Measurements from ENCODE around the gene ETV3.

The ETV3 gene

DNA sequence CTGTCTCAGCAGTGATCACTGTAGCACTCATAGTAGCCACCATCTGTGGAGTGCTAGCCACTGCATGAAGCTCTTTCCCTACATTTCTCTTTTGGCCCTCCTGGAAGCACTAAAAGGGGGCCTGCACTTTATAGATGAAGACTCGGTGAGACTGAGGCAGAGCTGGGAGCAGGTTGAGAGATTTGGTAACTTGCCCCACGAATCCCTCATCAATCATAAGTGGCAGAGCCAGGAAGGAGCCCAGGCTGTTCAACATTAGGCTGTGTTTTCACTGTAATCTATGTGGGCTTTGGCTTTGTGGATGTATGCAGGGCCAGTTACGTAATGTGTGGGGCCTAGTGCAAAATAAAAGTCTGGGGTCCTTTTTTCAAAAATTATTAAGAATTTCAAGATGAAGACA is 13.3 kb upstream of the ETV3 start:
- Mint-ChIP-seq H3K9me3 (no peaks in the 10 kb centered on the region), H3K36me3 (no peaks in the 10 kb centered on the region), H3K4me1 (peaks cover 34% of the 10 kb centered on the region), H3K4me3 (no peak overlapping the region), H3K27ac (no peak overlapping the region)
- DNase-seq (ENCODE audit: low spot score in 2 of 2): no peak
- no peak for ATAC-seq

DNA sequence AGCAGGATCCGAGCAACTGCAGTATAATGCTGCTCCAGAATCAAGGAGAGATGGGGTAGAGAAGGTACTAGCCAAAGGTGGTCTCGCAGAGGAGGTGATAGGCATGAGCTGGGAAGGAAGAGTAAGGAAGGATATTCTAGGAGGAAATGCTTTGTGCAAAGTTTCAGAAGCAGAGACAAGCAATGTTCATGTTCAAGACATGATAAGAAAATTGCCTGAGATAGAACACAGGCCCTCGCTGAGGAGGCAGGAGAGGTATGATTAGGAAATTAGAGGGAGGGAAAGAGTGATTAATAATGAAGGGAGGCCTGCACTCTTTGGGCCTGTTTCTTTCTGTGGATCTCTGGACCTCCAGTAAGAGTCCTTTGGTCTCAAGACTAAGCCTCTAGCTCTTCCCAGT is 12.9 kb upstream of the ETV3 start:
- Mint-ChIP-seq H3K36me3 (no peaks in the 10 kb centered on the region), H3K9me3 (no peaks in the 10 kb centered on the region), H3K4me1 (peaks cover 33% of the 10 kb centered on the region), H3K4me3 (no peak overlapping the region), H3K27ac (peak overlapping the region; percentile 15)
- DNase-seq (ENCODE audit: low spot score in 2 of 2): no peak
- ATAC-seq: no peak

DNA sequence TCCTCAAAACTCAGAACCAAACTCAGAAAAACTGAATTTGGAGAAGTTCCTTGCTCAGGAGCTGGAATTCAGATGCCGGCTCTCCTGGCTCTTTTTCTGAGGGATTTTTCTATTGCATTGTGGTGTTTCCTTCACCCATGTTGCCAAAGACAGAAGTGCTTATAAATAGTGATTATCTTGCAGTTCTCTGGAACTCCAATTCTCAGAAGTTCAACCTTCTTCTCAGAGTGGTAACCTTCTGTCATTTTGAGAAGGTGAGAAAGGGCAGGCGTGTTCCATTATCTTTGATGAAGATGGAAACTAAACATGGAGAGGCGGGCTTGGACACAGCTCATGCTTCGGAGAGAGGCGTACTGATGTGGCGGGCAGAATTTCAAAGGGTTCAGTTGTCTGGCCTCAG is 12.4 kb upstream of the ETV3 start:
- H3K9me3 Mint-ChIP-seq: no peaks in the 10 kb centered on the region
- H3K36me3 Mint-ChIP-seq: no peaks in the 10 kb centered on the region
- DNase-seq (ENCODE audit: low spot score in 2 of 2) (no peak), ATAC-seq (no peak)
- H3K4me1 Mint-ChIP-seq: peaks cover 29% of the 10 kb centered on the region
- peak overlapping the region; percentile 15 for H3K27ac Mint-ChIP-seq
- H3K4me3 Mint-ChIP-seq: no peak overlapping the region

DNA sequence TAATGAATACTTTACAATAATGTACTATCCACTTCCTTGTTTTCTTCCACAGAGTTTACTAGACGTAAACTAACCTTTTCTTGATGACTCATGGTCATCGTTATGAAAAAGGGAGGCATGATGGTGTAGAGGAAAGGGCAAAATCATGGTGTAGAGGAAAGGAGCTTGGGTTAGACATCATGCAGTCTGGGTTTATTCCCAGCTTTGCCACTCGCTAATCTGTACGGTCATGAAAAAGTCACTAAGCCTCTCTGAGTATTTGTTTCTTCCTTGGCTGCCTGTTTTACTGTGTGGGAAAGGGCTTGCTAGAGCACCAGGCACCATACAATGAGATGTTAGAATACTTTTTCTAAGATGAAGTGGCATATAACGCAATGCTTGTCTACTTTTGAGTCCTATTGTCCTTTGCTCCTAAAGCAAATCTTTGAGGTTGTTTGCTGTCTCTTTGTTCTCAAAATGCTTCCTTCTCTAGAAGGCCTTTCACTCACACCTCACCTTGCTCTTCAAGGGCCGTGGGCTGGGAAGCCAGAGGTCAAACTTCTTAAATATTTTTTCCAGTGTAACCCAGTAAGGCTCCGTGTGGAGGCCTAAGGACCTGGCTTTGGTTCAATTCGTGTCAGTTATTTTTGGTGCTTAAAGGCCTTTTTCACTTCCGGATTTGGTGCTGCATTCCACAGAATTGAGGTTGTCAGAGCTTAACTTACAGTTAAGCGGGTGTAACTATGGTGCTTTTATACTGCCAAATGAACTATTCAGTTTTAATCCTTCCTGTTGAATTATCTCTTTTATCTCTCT is 9.9 kb upstream of the ETV3 start:
- Mint-ChIP-seq H3K4me1 (peaks cover 15% of the 10 kb centered on the region), H3K9me3 (no peaks in the 10 kb centered on the region), H3K36me3 (no peaks in the 10 kb centered on the region), H3K4me3 (no peak overlapping the region), H3K27ac (no peak overlapping the region)
- no peak for ATAC-seq
- DNase-seq (ENCODE audit: low spot score in 2 of 2): no peak

DNA sequence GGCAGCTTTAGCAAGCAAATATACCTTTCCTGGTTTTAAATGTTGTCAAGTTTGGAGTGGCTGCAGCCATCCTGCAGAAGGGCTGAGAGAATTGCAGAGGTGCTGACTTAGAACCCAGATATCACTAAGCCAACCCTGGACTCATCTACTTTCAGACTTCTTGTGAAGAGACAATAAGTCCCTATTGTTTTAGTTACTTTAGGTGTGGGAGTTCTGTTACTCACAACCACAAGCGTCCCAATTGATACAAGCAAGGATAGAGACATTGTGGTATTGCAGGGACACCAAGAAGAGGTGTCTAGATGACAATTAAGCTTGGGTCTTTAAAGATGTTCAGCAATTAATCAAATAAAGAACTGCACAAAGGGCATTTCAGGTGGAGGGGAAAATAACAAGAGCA is 8.8 kb upstream of the ETV3 start:
- no peak overlapping the region for H3K27ac Mint-ChIP-seq
- no peak for DNase-seq (ENCODE audit: low spot score in 2 of 2)
- H3K9me3 Mint-ChIP-seq: no peaks in the 10 kb centered on the region
- no peaks in the 10 kb centered on the region for H3K36me3 Mint-ChIP-seq
- peaks cover 15% of the 10 kb centered on the region for H3K4me1 Mint-ChIP-seq
- no peak overlapping the region for H3K4me3 Mint-ChIP-seq
- ATAC-seq: peak; percentile 38

DNA sequence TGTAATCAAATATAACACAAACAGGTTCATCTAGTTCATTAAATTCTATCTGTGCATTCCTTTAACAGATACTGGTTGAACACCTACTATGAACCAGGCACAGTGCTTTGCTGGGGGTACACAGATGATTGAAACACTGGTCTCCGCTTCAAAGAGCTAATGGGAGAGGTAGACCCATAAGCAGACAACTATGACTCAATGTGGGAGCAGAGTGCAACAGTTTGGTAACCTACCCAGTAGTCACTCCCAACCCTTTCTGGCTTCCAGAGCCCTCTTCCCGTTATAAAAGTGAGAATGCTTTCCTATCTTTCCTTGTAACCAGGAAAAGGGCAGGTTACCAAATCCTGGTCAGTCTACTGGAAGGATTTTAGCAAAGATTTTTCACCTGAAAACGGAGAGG is 8.0 kb upstream of the ETV3 start:
- H3K9me3 Mint-ChIP-seq: no peaks in the 10 kb centered on the region
- no peak overlapping the region for H3K4me3 Mint-ChIP-seq
- ATAC-seq (no peak), DNase-seq (ENCODE audit: low spot score in 2 of 2) (no peak)
- H3K4me1 Mint-ChIP-seq: peaks cover 17% of the 10 kb centered on the region
- no peak overlapping the region for H3K27ac Mint-ChIP-seq
- H3K36me3 Mint-ChIP-seq: no peaks in the 10 kb centered on the region

DNA sequence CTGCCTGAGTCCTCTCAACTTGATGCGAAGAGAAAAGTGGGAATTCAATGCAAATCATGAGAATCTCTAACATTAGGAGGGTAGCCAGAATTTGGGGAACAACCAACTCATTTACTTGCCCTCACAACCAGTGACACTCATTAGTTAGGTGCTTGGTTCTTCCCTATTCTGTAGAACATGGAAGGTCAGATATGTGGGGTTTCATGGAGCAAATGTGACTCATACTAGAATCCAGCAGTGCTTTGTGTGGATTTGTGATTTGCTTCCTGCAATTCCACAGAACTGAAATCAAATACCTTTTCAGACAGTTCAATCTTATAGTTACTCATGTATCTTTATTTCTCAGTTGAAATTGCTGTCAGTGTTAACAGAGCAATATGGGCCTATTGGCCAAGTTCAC is 6.9 kb upstream of the ETV3 start:
- no peak overlapping the region for H3K27ac Mint-ChIP-seq
- no peak overlapping the region for H3K4me3 Mint-ChIP-seq
- no peaks in the 10 kb centered on the region for H3K36me3 Mint-ChIP-seq
- ATAC-seq (no peak), DNase-seq (ENCODE audit: low spot score in 2 of 2) (no peak)
- no peaks in the 10 kb centered on the region for H3K9me3 Mint-ChIP-seq
- H3K4me1 Mint-ChIP-seq: peaks cover 21% of the 10 kb centered on the region

DNA sequence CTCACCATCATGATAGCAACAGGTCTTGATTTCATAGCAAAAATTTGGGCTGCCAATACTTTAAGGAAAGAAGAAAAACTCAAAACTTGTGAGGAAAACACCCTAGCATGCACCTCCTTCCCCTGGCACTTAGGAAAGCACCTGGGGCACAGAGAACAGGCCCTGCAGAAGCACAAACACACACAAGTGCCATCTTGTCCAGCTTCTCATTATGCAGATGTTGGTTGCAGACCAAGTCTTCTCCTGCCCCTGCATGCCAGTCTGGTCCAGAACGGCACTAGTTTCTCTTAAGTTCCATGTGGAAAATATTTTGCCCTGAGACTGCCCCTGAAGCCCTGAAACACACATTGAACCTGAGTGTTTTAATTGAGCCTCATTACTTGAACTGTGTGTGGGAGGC is 6.3 kb upstream of the ETV3 start:
- no peak for ATAC-seq
- Mint-ChIP-seq H3K27ac (no peak overlapping the region), H3K4me1 (peaks cover 26% of the 10 kb centered on the region), H3K9me3 (no peaks in the 10 kb centered on the region), H3K36me3 (no peaks in the 10 kb centered on the region), H3K4me3 (no peak overlapping the region)
- no peak for DNase-seq (ENCODE audit: low spot score in 2 of 2)

DNA sequence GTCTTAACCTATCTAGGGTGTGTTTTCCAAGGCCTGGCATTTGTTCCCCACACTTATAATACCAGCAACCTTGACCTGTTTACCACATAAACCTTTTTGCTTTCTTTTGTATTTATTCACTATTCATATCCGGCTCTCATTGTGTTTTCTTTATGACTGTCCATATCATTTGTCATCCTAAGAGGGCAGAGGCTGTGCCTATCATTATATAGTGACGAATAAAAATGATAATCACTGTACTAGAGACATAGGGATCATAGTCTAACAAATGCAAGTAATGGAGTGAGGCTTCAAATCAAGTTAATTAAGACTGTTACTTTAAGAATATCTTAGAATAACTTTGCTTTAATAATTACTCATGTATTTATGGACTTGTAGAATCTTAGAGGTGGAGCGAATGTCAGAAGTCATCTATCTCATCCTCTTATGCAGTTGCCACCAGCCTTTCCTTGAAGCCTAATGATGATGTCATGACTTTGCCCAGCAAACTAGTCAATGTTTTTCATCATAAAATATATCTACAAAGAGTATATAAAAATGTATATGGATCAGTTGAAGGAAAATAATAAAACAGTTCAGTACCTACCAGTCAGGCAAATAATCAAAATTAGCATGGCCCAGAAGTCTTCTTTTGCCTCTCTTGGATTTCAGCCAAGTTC is 4.7 kb upstream of the ETV3 start:
- ATAC-seq (peak; percentile 59), DNase-seq (ENCODE audit: low spot score in 2 of 2) (no peak)
- no peak overlapping the region for H3K27ac Mint-ChIP-seq
- H3K36me3 Mint-ChIP-seq: no peaks in the 10 kb centered on the region
- H3K4me1 Mint-ChIP-seq: peaks cover 35% of the 10 kb centered on the region
- no peak overlapping the region for H3K4me3 Mint-ChIP-seq
- H3K9me3 Mint-ChIP-seq: no peaks in the 10 kb centered on the region

DNA sequence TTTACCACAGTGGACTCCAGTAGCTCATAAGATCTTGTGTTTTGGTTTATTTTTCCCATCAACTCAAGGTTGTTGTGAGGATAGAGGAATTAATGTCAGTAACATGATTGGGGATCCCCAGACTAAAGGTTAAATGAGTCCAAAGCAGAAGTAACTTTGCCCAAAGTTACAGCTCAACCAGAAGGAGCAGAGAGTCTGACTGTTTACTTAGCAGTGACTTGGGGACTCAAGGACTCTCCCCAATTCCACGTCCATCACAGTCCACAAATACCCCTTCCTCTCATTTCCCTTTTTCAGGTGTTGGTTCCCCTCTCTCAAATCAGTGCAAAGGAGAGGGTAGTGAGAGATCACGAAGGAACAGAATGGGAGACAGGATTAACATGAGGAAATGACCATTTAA is 4.0 kb upstream of the ETV3 start:
- ATAC-seq (no peak), DNase-seq (ENCODE audit: low spot score in 2 of 2) (no peak)
- Mint-ChIP-seq H3K4me3 (no peak overlapping the region), H3K27ac (no peak overlapping the region), H3K36me3 (peaks cover 5% of the 10 kb centered on the region), H3K4me1 (peaks cover 40% of the 10 kb centered on the region), H3K9me3 (no peaks in the 10 kb centered on the region)

DNA sequence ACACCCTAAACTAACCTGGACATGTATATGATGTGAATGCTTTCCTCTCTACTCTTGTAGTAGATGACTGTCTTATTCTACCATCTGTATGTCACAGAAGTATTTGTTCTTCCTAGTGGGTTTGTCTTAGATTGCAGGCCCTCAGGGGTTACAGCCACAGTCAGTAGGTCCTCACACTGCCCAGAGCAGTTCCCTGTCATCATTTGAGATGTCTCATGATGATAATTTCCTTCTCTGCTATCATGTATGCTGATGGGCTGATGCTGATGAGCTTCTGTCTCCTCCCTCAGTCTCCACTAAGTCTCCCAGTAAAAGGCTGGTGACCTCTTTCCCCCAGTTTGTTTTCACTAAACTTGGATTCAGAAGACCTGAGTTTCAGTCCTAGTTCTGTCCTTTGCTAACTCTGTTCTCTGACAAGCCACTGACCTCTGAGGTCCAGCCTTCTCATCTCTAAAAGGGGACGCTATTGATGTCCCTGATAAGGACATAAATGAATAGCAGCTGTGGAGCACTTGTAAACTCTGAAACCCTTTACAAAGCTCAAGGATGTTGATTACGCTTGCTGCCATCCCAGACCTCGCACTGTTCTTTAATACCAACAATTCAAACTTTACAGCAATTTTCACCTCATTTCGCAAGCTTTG is 3.1 kb upstream of the ETV3 start:
- no peak overlapping the region for H3K4me3 Mint-ChIP-seq
- DNase-seq (ENCODE audit: low spot score in 2 of 2) (no peak), ATAC-seq (no peak)
- H3K27ac Mint-ChIP-seq: peak overlapping the region; percentile 72
- no peaks in the 10 kb centered on the region for H3K9me3 Mint-ChIP-seq
- peaks cover 14% of the 10 kb centered on the region for H3K36me3 Mint-ChIP-seq
- H3K4me1 Mint-ChIP-seq: peaks cover 45% of the 10 kb centered on the region

DNA sequence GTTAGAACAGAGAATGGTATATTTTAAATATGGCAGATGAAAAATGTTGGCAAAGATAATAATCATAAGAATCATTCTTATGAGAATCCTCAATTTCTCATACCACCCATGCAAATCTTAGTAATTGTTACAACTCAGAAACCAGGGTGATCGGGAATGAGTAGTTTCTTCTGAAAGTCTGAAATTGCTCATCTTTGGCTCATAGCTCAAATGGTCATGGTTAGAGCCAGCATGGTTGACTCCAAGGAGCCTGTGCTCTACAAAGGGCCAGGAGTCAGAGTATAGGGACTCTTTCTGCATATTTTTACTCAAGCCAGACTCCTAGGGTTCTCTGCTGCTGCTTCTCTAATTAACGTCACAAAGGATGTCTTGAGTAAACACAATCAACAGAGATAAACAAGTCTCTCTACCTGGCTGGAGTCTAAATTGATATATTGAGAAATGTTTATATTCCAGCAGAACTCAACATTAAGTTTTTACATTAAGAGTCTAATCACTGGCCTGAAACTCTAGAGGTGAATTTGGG is 1.9 kb upstream of the ETV3 start:
- Mint-ChIP-seq H3K27ac (peak overlapping the region; percentile 72), H3K4me3 (peak overlapping the region; percentile 98), H3K4me1 (peaks cover 57% of the 10 kb centered on the region), H3K9me3 (no peaks in the 10 kb centered on the region), H3K36me3 (peaks cover 26% of the 10 kb centered on the region)
- DNase-seq (ENCODE audit: low spot score in 2 of 2) (no peak), ATAC-seq (peak; percentile 81)

DNA sequence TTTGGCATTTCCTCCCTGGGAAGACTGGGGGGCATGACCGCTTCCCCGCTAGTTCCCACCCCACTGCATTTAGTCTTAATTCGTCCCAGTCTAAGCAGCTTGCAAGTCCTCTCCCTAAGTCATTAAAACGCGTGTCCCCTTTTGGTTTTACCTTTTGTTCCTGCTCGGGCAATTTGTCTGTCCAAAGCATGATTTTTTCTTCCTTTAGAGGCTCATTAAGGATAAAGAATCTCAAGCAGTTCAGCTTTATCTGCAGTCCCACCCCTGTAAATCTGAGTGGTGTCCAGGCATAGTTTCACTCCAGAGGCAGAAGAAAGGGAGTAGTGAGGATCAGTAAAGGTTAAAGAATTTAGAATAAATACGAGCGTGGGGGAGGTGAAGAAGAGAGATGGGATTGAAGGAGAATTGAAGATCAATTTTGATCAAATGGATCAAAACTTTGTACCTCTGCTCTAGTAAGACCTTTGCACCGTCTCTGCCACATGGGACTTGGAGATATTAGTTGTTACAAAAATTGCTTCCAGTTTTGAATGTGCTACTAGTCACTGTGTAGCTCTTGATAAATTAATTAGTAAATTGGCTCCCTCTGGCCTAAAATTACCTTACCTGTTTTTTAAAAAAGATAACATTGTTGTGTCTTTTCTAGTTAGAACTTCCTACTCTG is 989 bp upstream of the ETV3 start:
- peaks cover 35% of the 10 kb centered on the region for H3K36me3 Mint-ChIP-seq
- ATAC-seq: no peak
- H3K4me3 Mint-ChIP-seq: peak overlapping the region; percentile 98
- H3K4me1 Mint-ChIP-seq: peaks cover 67% of the 10 kb centered on the region
- DNase-seq (ENCODE audit: low spot score in 2 of 2): no peak
- no peaks in the 10 kb centered on the region for H3K9me3 Mint-ChIP-seq
- H3K27ac Mint-ChIP-seq: peak overlapping the region; percentile 96

DNA sequence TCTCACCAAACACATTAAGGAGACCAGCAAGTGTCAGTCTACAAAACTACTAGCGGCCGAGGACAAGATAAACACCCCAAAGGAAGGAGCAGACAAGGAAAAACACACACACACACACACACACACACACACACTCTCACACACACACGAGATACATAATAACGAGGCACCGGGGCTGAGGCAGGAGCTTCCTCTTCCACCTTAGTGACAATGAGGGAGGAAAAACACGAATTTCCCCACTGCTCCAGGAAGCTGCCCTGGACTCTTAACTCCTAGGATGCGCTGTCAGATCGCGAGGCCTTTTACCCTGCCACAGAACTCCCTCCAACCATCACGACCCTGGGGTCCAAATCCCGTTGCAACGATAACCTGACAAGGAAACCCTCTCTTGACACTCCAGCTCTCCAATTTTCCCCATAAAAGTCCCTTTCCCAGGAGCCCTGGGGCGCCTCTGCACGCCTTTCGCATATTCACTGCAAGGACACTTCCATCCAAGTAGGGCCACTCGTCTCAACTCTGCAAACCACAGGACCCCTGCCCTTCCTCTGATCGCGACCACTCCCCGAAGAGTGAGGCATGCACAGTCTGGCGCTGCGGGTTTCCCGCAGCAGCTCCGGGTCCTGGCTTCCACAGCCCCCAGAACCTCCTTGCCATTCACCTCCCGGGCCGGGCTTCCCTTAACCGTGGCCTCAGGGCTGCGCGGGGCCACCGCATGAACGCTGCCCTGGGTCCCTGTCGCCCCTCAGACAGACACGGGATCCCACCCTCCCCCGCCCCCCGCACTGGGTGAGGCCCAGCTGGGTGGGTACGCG is 581 bp downstream of the ETV3 start:
- DNase-seq (ENCODE audit: low spot score in 2 of 2) (no peak), ATAC-seq (no peak)
- no peaks in the 10 kb centered on the region for H3K9me3 Mint-ChIP-seq
- peak overlapping the region; percentile 96 for H3K27ac Mint-ChIP-seq
- H3K36me3 Mint-ChIP-seq: peaks cover 51% of the 10 kb centered on the region
- H3K4me1 Mint-ChIP-seq: peaks cover 82% of the 10 kb centered on the region
- H3K4me3 Mint-ChIP-seq: peak overlapping the region; percentile 98

DNA sequence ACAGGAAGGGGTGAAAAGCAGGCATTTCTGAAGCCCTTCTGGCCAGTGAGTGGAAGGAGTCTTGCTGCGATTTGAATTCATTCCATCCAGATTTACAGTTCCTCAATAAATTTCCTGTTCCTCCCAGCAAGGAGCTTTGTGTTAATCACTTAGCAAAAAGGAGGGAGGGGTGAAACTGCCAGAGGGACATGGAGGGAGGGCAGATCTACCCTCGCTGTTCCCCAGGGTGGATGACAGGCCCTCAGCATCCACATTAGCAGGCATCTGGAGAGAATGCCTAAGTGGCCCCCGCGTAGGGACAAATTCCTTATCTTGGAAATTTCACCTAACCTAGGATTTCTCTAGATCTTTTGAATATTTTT is 1.2 kb downstream of the ETV3 start:
- no peaks in the 10 kb centered on the region for H3K9me3 Mint-ChIP-seq
- DNase-seq (ENCODE audit: low spot score in 2 of 2) (no peak), ATAC-seq (no peak)
- H3K4me1 Mint-ChIP-seq: peaks cover 88% of the 10 kb centered on the region
- peaks cover 57% of the 10 kb centered on the region for H3K36me3 Mint-ChIP-seq
- H3K27ac Mint-ChIP-seq: peak overlapping the region; percentile 96
- H3K4me3 Mint-ChIP-seq: peak overlapping the region; percentile 98
